H1 (cell line): Measurements from ENCODE around the gene ZMYM4. TPM values are rescaled to one million over a fixed set of nuclear protein-coding genes. Genes with fewer than 3 reads are reported as not detected.

ENCODE experiments used
- CTCF ChIA-PET: fragments of 300-600 bp; sonication (Branson Sonifier 250); formaldehyde crosslinking; loops from one replicate; lab custom pipeline; 2021; ENCODE audit not compliant: partially characterized antibody; lab: Charles Lee
- POLR2A ChIA-PET: fragments of 300-600 bp; sonication (Branson Sonifier 250); formaldehyde crosslinking; loops from one replicate; lab custom pipeline; 2021; ENCODE audit warnings: inconsistent platforms; ENCODE audit not compliant: partially characterized antibody; lab: Charles Lee
- DNase-seq, 2 experiments: peaks; one replicate each; pipeline versions ENCODE4 v3.0.0 to v3.0.0-alpha.2; 2010 to 2022; ENCODE audit warnings: low spot score in 2 of 2, low read depth in 1 of 2, mixed read lengths in 1 of 2
- FAIRE-seq: peaks from 2 replicates; lab custom pipeline; 2011; peaks lifted over from hg19 to GRCh38; lab: Jason Lieb, UNC
- H2AFZ ChIP-seq: 2 replicates; pipeline ENCODE4 v1.8.1; 2012; ENCODE audit warnings: low read length, inconsistent platforms
- H2AK5ac ChIP-seq: 2 replicates; pipeline ENCODE4 v1.6.1; 2013; ENCODE audit warnings: low read depth, low read length
- H2BK120ac ChIP-seq: replicated peaks from 2 replicates; pipeline ENCODE3; 2013; ENCODE audit warnings: low read depth, low read length, inconsistent platforms
- H2BK12ac ChIP-seq: 2 replicates; pipeline ENCODE4 v1.6.1; 2013; ENCODE audit warnings: low read depth, low read length
- H2BK15ac ChIP-seq: 2 replicates; pipeline ENCODE4 v1.6.1; 2013; ENCODE audit warnings: low read length
- H2BK20ac ChIP-seq: 2 replicates; pipeline ENCODE4 v1.6.1; 2013; ENCODE audit warnings: low read length
- H2BK5ac ChIP-seq: 2 replicates; pipeline ENCODE4 v1.6.1; 2013; ENCODE audit warnings: low read depth, low read length
- H3K14ac ChIP-seq: 2 replicates; pipeline ENCODE4 v1.6.1; 2013; ENCODE audit warnings: inconsistent platforms; ENCODE audit not compliant: insufficient read length
- H3K18ac ChIP-seq: 2 replicates; pipeline ENCODE4 v1.6.1; 2013; ENCODE audit warnings: low read length; ENCODE audit errors: extremely low read depth
- H3K23ac ChIP-seq: 2 replicates; pipeline ENCODE4 v1.6.1; 2013; ENCODE audit warnings: inconsistent platforms; ENCODE audit not compliant: insufficient read length
- H3K23me2 ChIP-seq: 2 replicates; pipeline ENCODE4 v1.6.1; 2013; ENCODE audit warnings: low read depth, low read length
- H3K27ac ChIP-seq: 2 replicates; pipeline ENCODE4 v1.6.1; 2011; ENCODE audit warnings: low read depth, low read length, inconsistent platforms
- H3K27me3 ChIP-seq, 4 experiments: replicated peaks in 1 of 4; 1 replicate in 1 of 4; 2 replicates in 3 of 4; pipeline versions ENCODE4 v1.6.1 to v1.8.1; 2011 to 2013; ENCODE audit warnings: low read length in 3 of 4, mild to moderate bottlenecking in 3 of 4, inconsistent platforms in 2 of 4, mixed read lengths in 2 of 4, moderate library complexity in 1 of 4; ENCODE audit not compliant: control insufficient read depth in 3 of 4, insufficient read depth in 3 of 4; ENCODE audit errors: extremely low read depth in 1 of 4
- H3K36me3 ChIP-seq, 4 experiments: 2 replicates each; pipeline versions ENCODE4 v1.6.1 to v1.8.1; 2011 to 2013; ENCODE audit warnings: mild to moderate bottlenecking in 4 of 4, low read length in 3 of 4, moderate library complexity in 2 of 4, control low read depth in 1 of 4, inconsistent platforms in 1 of 4; ENCODE audit not compliant: insufficient read depth in 4 of 4, control insufficient read depth in 2 of 4
- H3K4ac ChIP-seq: replicated peaks from 2 replicates; pipeline ENCODE3; 2013; ENCODE audit warnings: low read length, low read depth, mixed read lengths, inconsistent platforms; ENCODE audit not compliant: insufficient read length
- H3K4me1 ChIP-seq, 4 experiments: replicated peaks in 1 of 4; 1 replicate in 1 of 4; 2 replicates in 3 of 4; pipeline versions ENCODE4 v1.6.1 to v1.8.1; 2011 to 2013; ENCODE audit warnings: low read length in 3 of 4, inconsistent platforms in 2 of 4, mixed read lengths in 1 of 4; ENCODE audit not compliant: insufficient read depth in 4 of 4, control insufficient read depth in 3 of 4
- H3K4me2 ChIP-seq, 2 experiments: 2 replicates each; pipeline versions ENCODE4 v1.6.1 to v1.8.1; 2011 to 2013; ENCODE audit warnings: low read depth in 2 of 2, low read length in 2 of 2, control low read depth in 1 of 2, inconsistent platforms in 1 of 2, mild to moderate bottlenecking in 1 of 2; ENCODE audit not compliant: insufficient read depth in 1 of 2
- H3K4me3 ChIP-seq, 4 experiments: fragments of 200-600, 300-600 bp in 1 of 4; sonication (generic), shearing (Covaris generic), sonication (Bioruptor Twin) in 1 of 4; 2 replicates each; pipeline versions ENCODE4 v1.5.1 to v1.8.1; 2011 to 2016; ENCODE audit warnings: low read length in 4 of 4, low read depth in 3 of 4, control low read depth in 2 of 4, inconsistent platforms in 2 of 4, mild to moderate bottlenecking in 2 of 4, mixed read lengths in 1 of 4, moderate library complexity in 1 of 4; ENCODE audit not compliant: insufficient read depth in 2 of 4; ENCODE audit errors: extremely low read depth in 1 of 4
- H3K56ac ChIP-seq: replicated peaks from 2 replicates; pipeline ENCODE3; 2013; ENCODE audit warnings: low read depth, mild to moderate bottlenecking, mixed read lengths, low read length, inconsistent platforms; ENCODE audit not compliant: insufficient read length
- H3K79me1 ChIP-seq: 2 replicates; pipeline ENCODE4 v1.6.1; 2013; ENCODE audit warnings: low read depth, low read length, control low read depth
- H3K79me2 ChIP-seq, 2 experiments: 2 replicates each; pipeline versions ENCODE4 v1.6.1 to v1.8.1; 2012 to 2013; ENCODE audit warnings: low read length in 2 of 2, mild to moderate bottlenecking in 2 of 2, inconsistent platforms in 1 of 2; ENCODE audit not compliant: insufficient read depth in 2 of 2, control insufficient read depth in 1 of 2
- H3K9ac ChIP-seq, 4 experiments: replicated peaks in 1 of 4; 1 replicate in 1 of 4; 2 replicates in 3 of 4; pipeline versions ENCODE4 v1.6.1 to v1.8.1; 2011 to 2013; ENCODE audit warnings: low read depth in 3 of 4, low read length in 3 of 4, control low read depth in 2 of 4, mild to moderate bottlenecking in 2 of 4, moderate library complexity in 2 of 4, inconsistent platforms in 1 of 4; ENCODE audit errors: extremely low read depth in 1 of 4
- H3K9me3 ChIP-seq, 2 experiments: 2 replicates each; pipeline versions ENCODE4 v1.6.1 to v1.8.1; 2012 to 2013; ENCODE audit warnings: mild to moderate bottlenecking in 2 of 2, moderate library complexity in 2 of 2, control low read depth in 1 of 2, inconsistent platforms in 1 of 2, low read depth in 1 of 2, low read length in 1 of 2, mixed read lengths in 1 of 2; ENCODE audit not compliant: insufficient read depth in 2 of 2
- H4K20me1 ChIP-seq, 2 experiments: replicated peaks in 1 of 2; 2 replicates each; pipeline versions ENCODE3 to v1.8.1; 2011 to 2013; ENCODE audit warnings: inconsistent platforms in 2 of 2, low read length in 2 of 2, mild to moderate bottlenecking in 1 of 2; ENCODE audit not compliant: insufficient read depth in 2 of 2, control insufficient read depth in 1 of 2
- H4K5ac ChIP-seq: 2 replicates; pipeline ENCODE4 v1.6.1; 2013; ENCODE audit warnings: low read length, low read depth, mixed read lengths, inconsistent platforms; ENCODE audit not compliant: insufficient read length
- H4K8ac ChIP-seq: 2 replicates; pipeline ENCODE4 v1.8.0; 2013; ENCODE audit warnings: mild to moderate bottlenecking, moderate library complexity, low read length, inconsistent platforms; ENCODE audit not compliant: insufficient read depth; ENCODE audit errors: extremely low read depth
- H4K91ac ChIP-seq: replicated peaks from 2 replicates; pipeline ENCODE3; 2013; ENCODE audit warnings: low read length, mixed read lengths, inconsistent platforms; ENCODE audit not compliant: insufficient read length
- KDM1A ChIP-seq: fragments of 200-600, 300-600 bp; sonication (generic); IDR thresholded peaks from 2 replicates; pipeline ENCODE4 v1.7.1; 2016; ENCODE audit warnings: mild to moderate bottlenecking, low read length, borderline replicate concordance
- SP4 ChIP-seq: IDR thresholded peaks from 2 replicates; pipeline ENCODE4 v1.6.1; 2012; ENCODE audit warnings: low read length, inconsistent platforms
- WGBS, 2 experiments: shearing (Covaris generic) in 1 of 2; methylation state at CpG; one replicate each; pipeline versions ENCODE4 v1.1.6 to v1.1.7; 2013 to 2015; ENCODE audit warnings: low lambda C conversion rate in 2 of 2, mixed read lengths in 2 of 2, inconsistent platforms in 1 of 2, low coverage in 1 of 2, missing lambda C conversion rate in 1 of 2; ENCODE audit not compliant: insufficient replicate concordance in 2 of 2, insufficient coverage in 1 of 2, insufficient read length in 1 of 2; ENCODE audit errors: extremely low coverage in 1 of 2, missing lambda C conversion rate in 1 of 2; 5-methylcytosine and 5-hydroxymethylcytosine counted together
- polyA plus RNA-seq, 7 experiments: library from polyadenylated mRNA; depleted of rRNA in 3 of 7; stranded (reverse) in 5 of 7; unstranded in 2 of 7; fragments of >200 nt in 5 of 7; fragments of 200-250 nt in 2 of 7; gene quantifications; 1 replicate in 5 of 7; 2 replicates in 1 of 7; 4 replicates in 1 of 7; pipeline versions ENCODE4 v1.2.1 to v1.2.3, GENCODE V29; 2011 to 2013; ENCODE audit warnings: missing spikeins in 2 of 7, mixed read lengths in 2 of 7
- total RNA-seq: library from RNA; stranded (reverse); fragmentation: NEBNext Ultra II Directional; extraction: Animal tissue kit (Norgen Biotek cat#: 25700); gene quantifications from 2 replicates; pipeline ENCODE4 v1.2.1, GENCODE V29; 2021

Gene ZMYM4
- total and polyA plus RNA-seq, 2 of the 8 experiments (the other 6 are each of a cell fraction or from before 2014, with no cell fraction given): 16.7 to 81.3 TPM

DNA sequence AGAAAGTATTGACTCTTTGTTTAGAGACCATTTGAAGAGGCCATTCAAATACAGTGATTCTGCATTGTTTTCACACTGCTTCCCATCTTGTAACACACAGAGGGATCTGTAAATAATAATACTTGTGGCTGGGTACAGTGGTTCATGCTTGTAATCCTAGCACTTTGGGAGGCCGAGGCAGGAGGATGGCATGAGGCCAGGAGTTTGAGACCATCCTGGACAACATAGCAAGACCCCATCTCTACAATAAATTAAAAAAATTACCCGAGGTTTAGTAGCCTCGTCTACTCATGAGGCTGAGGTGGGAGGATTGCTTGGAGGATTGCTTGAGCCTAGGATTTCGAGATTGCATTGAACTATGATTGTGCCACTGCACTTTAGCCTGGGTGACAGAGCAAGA is 5.7 kb downstream of the ZMYM4 start:
- Histone ChIP-seq H3K9ac (no peak overlapping the region), H3K14ac (no peak overlapping the region), H4K91ac (no peak overlapping the region), H4K8ac (no peak overlapping the region), H3K27me3 (no peaks in the 10 kb centered on the region), H2BK15ac (no peak overlapping the region), H3K9me3 (no peaks in the 10 kb centered on the region), H2AK5ac (no peak overlapping the region), H3K4me2 (no peak overlapping the region), H3K4me3 (no peak overlapping the region), H3K4ac (no peak overlapping the region), H3K23ac (no peak overlapping the region), H2BK20ac (no peak overlapping the region), H4K20me1 (peaks cover 0 to 3% of the 10 kb centered on the region in 2 experiments), H3K18ac (no peak overlapping the region), H3K27ac (no peak overlapping the region), H2BK5ac (no peak overlapping the region), H3K79me2 (peaks cover 12 to 95% of the 10 kb centered on the region in 2 experiments), H2AFZ (no peak overlapping the region), H3K4me1 (no peaks in the 10 kb centered on the region)
- POLR2A ChIA-PET: no interaction called here
- 87% methylated on average over 4 of the region's 4 CpGs; no CpG with 5 or more reads in 1 of the 2 experiments for WGBS, 2 experiments
- no peak for DNase-seq
- TF ChIP-seq SP4 (no peak), KDM1A (peak; percentile 61; the same call in 1 of the 2 replicates)
- TF ChIP-seq, all 59 proteins: peak for 1
- H4K5ac ChIP-seq: no peak overlapping the region
- no peaks in the 10 kb centered on the region; the same call in 1 of the 2 replicates for H3K23me2 ChIP-seq
- FAIRE-seq: no peak
- peaks cover 0 to 5% (median 2%) of the 10 kb centered on the region in 4 experiments; a peak in 3 of 8 replicates for H3K36me3 ChIP-seq
- H2BK12ac ChIP-seq: no peak overlapping the region
- no peak overlapping the region for H3K56ac ChIP-seq
- CTCF ChIA-PET: no interaction called here
- no peak overlapping the region for H2BK120ac ChIP-seq
- H3K79me1 ChIP-seq: peaks cover 5% of the 10 kb centered on the region; the same call in 1 of the 2 replicates
